ENCODE data around the gene CALN1.

CALN1 gene

DNA sequence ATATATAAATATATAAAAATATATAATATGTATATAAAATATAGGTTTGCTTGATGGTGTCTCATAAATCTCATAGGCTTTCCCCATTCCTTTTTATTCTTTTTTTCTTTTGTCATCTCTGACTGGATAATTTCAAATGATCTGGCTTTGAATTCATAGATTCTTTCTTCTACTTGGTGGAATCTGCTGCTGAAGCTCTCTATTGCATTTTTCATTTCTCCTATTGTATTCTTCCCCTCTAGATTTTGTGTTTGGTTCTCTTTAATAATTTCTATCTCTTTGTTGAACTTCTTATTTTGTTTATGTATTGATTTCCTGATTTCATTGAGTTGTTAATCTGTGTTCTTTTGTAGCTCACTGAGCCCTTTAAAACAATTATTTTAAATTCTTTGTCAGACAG lies 650.8 kb downstream of the CALN1 start:
- Histone ChIP-seq H3K79me2 (ENCODE audit: insufficient read depth, low read length) (no peaks in the 10 kb centered on the region), H3K4me3 (ENCODE audit: low read depth, low read length, poor library complexity, severe bottlenecking) (no peak overlapping the region), H3K4me1 (ENCODE audit: insufficient read depth, low read length, severe bottlenecking) (no peaks in the 10 kb centered on the region), H3K9me2 (ENCODE audit: low read depth, low read length) (no peaks in the 10 kb centered on the region), H3K4me2 (ENCODE audit: low read length) (no peak overlapping the region), H3K27ac (ENCODE audit: low read depth, low read length, poor library complexity, severe bottlenecking) (no peak overlapping the region), H2AFZ (ENCODE audit: low read length) (no peak overlapping the region), H3K36me3 (ENCODE audit: insufficient read depth, low read length) (no peaks in the 10 kb centered on the region), H4K20me1 (ENCODE audit: insufficient read depth, low read length) (no peaks in the 10 kb centered on the region), H3K9ac (ENCODE audit: low read length) (no peak overlapping the region), H3F3A (ENCODE audit: insufficient read depth, low read length) (no peaks in the 10 kb centered on the region), H3K9me3 (ENCODE audit: low read length) (0 out of 2 replicates have a peak, but pooled peaks cover 6% of the 10 kb centered on the region), H3K27me3 (ENCODE audit: insufficient read depth, low read length) (no peaks in the 10 kb centered on the region)
- no peak for TF ChIP-seq EZH2 (IDR thresholded peaks at IDR 0.05; ENCODE audit: borderline replicate concordance, low read length)
- TF ChIP-seq, protein P1, sequence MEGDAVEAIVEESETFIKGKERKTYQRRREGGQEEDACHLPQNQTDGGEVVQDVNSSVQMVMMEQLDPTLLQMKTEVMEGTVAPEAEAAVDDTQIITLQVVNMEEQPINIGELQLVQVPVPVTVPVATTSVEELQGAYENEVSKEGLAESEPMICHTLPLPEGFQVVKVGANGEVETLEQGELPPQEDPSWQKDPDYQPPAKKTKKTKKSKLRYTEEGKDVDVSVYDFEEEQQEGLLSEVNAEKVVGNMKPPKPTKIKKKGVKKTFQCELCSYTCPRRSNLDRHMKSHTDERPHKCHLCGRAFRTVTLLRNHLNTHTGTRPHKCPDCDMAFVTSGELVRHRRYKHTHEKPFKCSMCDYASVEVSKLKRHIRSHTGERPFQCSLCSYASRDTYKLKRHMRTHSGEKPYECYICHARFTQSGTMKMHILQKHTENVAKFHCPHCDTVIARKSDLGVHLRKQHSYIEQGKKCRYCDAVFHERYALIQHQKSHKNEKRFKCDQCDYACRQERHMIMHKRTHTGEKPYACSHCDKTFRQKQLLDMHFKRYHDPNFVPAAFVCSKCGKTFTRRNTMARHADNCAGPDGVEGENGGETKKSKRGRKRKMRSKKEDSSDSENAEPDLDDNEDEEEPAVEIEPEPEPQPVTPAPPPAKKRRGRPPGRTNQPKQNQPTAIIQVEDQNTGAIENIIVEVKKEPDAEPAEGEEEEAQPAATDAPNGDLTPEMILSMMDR (IDR thresholded peaks at IDR 0.05; ENCODE audit: low read length) = no peak

DNA sequence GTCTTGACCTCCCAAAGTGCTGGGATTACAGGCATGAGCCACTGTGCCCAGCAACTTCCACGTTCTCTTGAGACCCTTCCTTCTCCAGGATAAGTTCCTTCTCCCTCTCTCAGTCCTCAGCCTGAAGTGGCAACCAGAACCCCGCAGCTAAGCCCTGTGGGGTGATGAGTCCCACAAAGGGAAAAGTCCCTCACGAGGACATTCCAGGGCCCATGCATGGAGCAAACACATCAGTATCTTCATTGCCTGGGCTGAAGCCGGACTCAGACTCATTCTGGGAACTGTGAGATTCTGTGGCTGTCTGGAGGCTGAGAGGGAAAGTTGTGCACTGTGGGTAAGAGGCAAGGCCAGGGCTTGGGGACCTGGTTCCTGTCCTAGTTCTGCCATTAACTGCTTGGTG lies 657.3 kb downstream of the CALN1 start:
- Histone ChIP-seq H2AFZ (ENCODE audit: low read length) (no peak overlapping the region), H3K4me2 (ENCODE audit: low read length) (no peak overlapping the region), H3K9me3 (ENCODE audit: low read length) (no peaks in the 10 kb centered on the region), H3K79me2 (ENCODE audit: insufficient read depth, low read length) (no peaks in the 10 kb centered on the region), H4K20me1 (ENCODE audit: insufficient read depth, low read length) (no peaks in the 10 kb centered on the region), H3K9me2 (ENCODE audit: low read depth, low read length) (no peaks in the 10 kb centered on the region), H3F3A (ENCODE audit: insufficient read depth, low read length) (no peaks in the 10 kb centered on the region), H3K27ac (ENCODE audit: low read depth, low read length, poor library complexity, severe bottlenecking) (no peak overlapping the region), H3K4me3 (ENCODE audit: low read depth, low read length, poor library complexity, severe bottlenecking) (no peak overlapping the region), H3K4me1 (ENCODE audit: insufficient read depth, low read length, severe bottlenecking) (no peaks in the 10 kb centered on the region), H3K27me3 (ENCODE audit: insufficient read depth, low read length) (no peaks in the 10 kb centered on the region), H3K36me3 (ENCODE audit: insufficient read depth, low read length) (no peaks in the 10 kb centered on the region), H3K9ac (ENCODE audit: low read length) (no peak overlapping the region)
- TF ChIP-seq, protein P1 (IDR thresholded peaks at IDR 0.05; ENCODE audit: low read length) = no peak
- TF ChIP-seq EZH2 (IDR thresholded peaks at IDR 0.05; ENCODE audit: borderline replicate concordance, low read length) = no peak

DNA sequence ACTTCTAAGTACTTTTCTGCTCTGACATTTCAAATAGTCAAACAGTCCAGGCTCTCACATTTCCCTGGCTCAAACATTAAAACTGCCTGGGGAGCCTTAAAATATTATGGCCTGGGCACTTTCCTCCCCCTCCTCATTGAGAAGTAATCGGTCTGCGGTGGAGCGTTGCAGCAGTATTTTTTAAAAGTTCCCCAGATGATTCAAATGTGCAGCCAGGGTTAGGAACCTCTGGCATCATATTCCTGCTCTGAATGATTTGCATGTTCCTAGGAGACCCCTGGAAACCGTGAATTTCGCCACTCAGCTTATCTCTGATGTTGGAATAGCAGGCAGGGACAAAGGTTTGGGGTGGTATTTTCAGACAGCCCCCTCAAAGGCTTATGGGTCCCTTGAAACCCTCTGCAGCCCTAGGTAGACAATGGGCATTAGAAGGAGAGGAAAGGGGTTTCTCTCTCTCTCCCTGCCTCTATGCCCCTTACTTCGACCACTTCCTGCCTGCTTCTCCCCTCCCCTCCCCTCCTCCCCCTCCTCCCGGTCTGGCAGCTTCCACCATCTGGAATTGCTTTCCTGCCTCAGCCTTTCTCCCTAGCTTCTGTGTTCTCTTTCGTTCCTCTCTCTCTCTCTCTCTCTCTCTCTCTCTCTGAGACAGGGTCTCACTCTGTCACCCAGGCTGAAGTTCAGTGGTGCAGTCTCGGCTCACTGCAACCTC lies 658.0 kb downstream of the CALN1 start:
- H3K79me2 ChIP-seq (ENCODE audit: insufficient read depth, low read length) = no peaks in the 10 kb centered on the region
- no peaks in the 10 kb centered on the region for H3K27me3 ChIP-seq (ENCODE audit: insufficient read depth, low read length)
- no peak overlapping the region for H2AFZ ChIP-seq (ENCODE audit: low read length)
- no peak overlapping the region for H3K9ac ChIP-seq (ENCODE audit: low read length)
- H3K9me3 ChIP-seq (ENCODE audit: low read length) = no peaks in the 10 kb centered on the region
- H3K4me3 ChIP-seq (ENCODE audit: low read depth, low read length, poor library complexity, severe bottlenecking) = no peak overlapping the region
- H3K4me2 ChIP-seq (ENCODE audit: low read length) = no peak overlapping the region
- no peaks in the 10 kb centered on the region for H3F3A ChIP-seq (ENCODE audit: insufficient read depth, low read length)
- H3K36me3 ChIP-seq (ENCODE audit: insufficient read depth, low read length) = no peaks in the 10 kb centered on the region
- TF ChIP-seq EZH2 (IDR thresholded peaks at IDR 0.05; ENCODE audit: borderline replicate concordance, low read length) = no peak
- TF ChIP-seq, protein P1 (IDR thresholded peaks at IDR 0.05; ENCODE audit: low read length) = no peak
- H3K9me2 ChIP-seq (ENCODE audit: low read depth, low read length) = no peaks in the 10 kb centered on the region
- no peaks in the 10 kb centered on the region for H3K4me1 ChIP-seq (ENCODE audit: insufficient read depth, low read length, severe bottlenecking)
- H4K20me1 ChIP-seq (ENCODE audit: insufficient read depth, low read length) = no peaks in the 10 kb centered on the region
- H3K27ac ChIP-seq (ENCODE audit: low read depth, low read length, poor library complexity, severe bottlenecking) = no peak overlapping the region
